Measurements from ENCODE around the gene KRTAP10-5.

KRTAP10-5 gene

GRCh38 chr21:44530903-44531605 is 49.4 kb downstream of the KRTAP10-5 start:
- Histone ChIP-seq H2AFZ (ENCODE audit: low read depth) (no peak overlapping the region), H3K4me3 (IDR thresholded peaks at IDR 0.05; ENCODE audit: insufficient read depth, low read depth, low read length) (no peak overlapping the region), H3K79me2 (ENCODE audit: insufficient read depth, low read depth) (no peaks in the 10 kb centered on the region), H3K36me3 (ENCODE audit: insufficient read depth) (no peaks in the 10 kb centered on the region), H4K20me1 (ENCODE audit: insufficient read depth) (no peaks in the 10 kb centered on the region), H3K27ac (no peak overlapping the region), H3K9ac (no peak overlapping the region), H3K4me1 (ENCODE audit: low read depth, poor library complexity, severe bottlenecking) (no peaks in the 10 kb centered on the region), H3K4me2 (no peak overlapping the region), H3K27me3 (ENCODE audit: insufficient read depth, low read depth) (peaks cover 50% of the 10 kb centered on the region)
- no peak for TF ChIP-seq CTCF (conservative IDR thresholded peaks at IDR 0.05; ENCODE audit: low read depth, low read length)

GRCh38 chr21:44530221-44530902 is 50.0 kb downstream of the KRTAP10-5 start:
- peaks cover 51% of the 10 kb centered on the region for H3K27me3 ChIP-seq (ENCODE audit: insufficient read depth, low read depth)
- H3K27ac ChIP-seq = no peak overlapping the region
- H3K4me2 ChIP-seq = no peak overlapping the region
- no peaks in the 10 kb centered on the region for H3K36me3 ChIP-seq (ENCODE audit: insufficient read depth)
- no peaks in the 10 kb centered on the region for H3K79me2 ChIP-seq (ENCODE audit: insufficient read depth, low read depth)
- no peaks in the 10 kb centered on the region for H3K4me1 ChIP-seq (ENCODE audit: low read depth, poor library complexity, severe bottlenecking)
- TF ChIP-seq CTCF (conservative IDR thresholded peaks at IDR 0.05; ENCODE audit: low read depth, low read length) = no peak
- H3K9ac ChIP-seq = no peak overlapping the region
- no peaks in the 10 kb centered on the region for H4K20me1 ChIP-seq (ENCODE audit: insufficient read depth)
- no peak overlapping the region for H3K4me3 ChIP-seq (IDR thresholded peaks at IDR 0.05; ENCODE audit: insufficient read depth, low read depth, low read length)
- no peak overlapping the region for H2AFZ ChIP-seq (ENCODE audit: low read depth)

GRCh38 chr21:44529503-44530125 is 50.8 kb downstream of the KRTAP10-5 start:
- Histone ChIP-seq H3K79me2 (ENCODE audit: insufficient read depth, low read depth) (no peaks in the 10 kb centered on the region), H3K36me3 (ENCODE audit: insufficient read depth) (no peaks in the 10 kb centered on the region), H3K4me3 (IDR thresholded peaks at IDR 0.05; ENCODE audit: insufficient read depth, low read depth, low read length) (no peak overlapping the region), H3K4me1 (ENCODE audit: low read depth, poor library complexity, severe bottlenecking) (no peaks in the 10 kb centered on the region), H3K27me3 (ENCODE audit: insufficient read depth, low read depth) (peaks cover 51% of the 10 kb centered on the region), H2AFZ (ENCODE audit: low read depth) (no peak overlapping the region), H3K9ac (no peak overlapping the region), H4K20me1 (ENCODE audit: insufficient read depth) (no peaks in the 10 kb centered on the region), H3K4me2 (no peak overlapping the region), H3K27ac (no peak overlapping the region)
- no peak for TF ChIP-seq CTCF (conservative IDR thresholded peaks at IDR 0.05; ENCODE audit: low read depth, low read length)

All from KMS-11 (cell line).